SJCRH30 (cell line): Measurements from ENCODE around the gene ARL13B. TPM values are rescaled to one million over a fixed set of nuclear protein-coding genes. Genes with fewer than 3 reads are reported as not detected.
"Not testable (repeated sequence)": the region's sequence is repeated elsewhere in the genome, so short reads cannot be mapped to it uniquely, and the experiment has no call there.

Source experiments
- DNase-seq, 2 experiments: peaks; one replicate each; pipeline ENCODE4 v3.0.0-alpha.2; 2015 to 2020
- H3K27ac ChIP-seq: fragments of 250-450 bp; sonication (Bioruptor Pico); 2 replicates; pipeline ENCODE4 v1.5.1; 2020; ENCODE audit warnings: mild to moderate bottlenecking, moderate library complexity
- H3K27me3 ChIP-seq: fragments of 250-450 bp; sonication (Bioruptor Pico); 2 replicates; pipeline ENCODE4 v1.5.1; 2020; ENCODE audit warnings: mild to moderate bottlenecking, moderate library complexity
- H3K36me3 ChIP-seq: fragments of 250-450 bp; sonication (Bioruptor Pico); 2 replicates; pipeline ENCODE4 v1.5.1; 2020; ENCODE audit warnings: mild to moderate bottlenecking, moderate library complexity
- H3K4me1 ChIP-seq: fragments of 250-450 bp; sonication (Bioruptor Pico); 2 replicates; pipeline ENCODE4 v1.5.1; 2020; ENCODE audit warnings: mild to moderate bottlenecking, moderate library complexity
- H3K4me3 ChIP-seq: fragments of 250-450 bp; sonication (Bioruptor Pico); 2 replicates; pipeline ENCODE4 v1.5.1; 2020; ENCODE audit warnings: mild to moderate bottlenecking, moderate library complexity
- H3K9me3 ChIP-seq: fragments of 250-450 bp; sonication (Bioruptor Pico); replicated peaks from 2 replicates; pipeline ENCODE4 v1.5.1; 2020; ENCODE audit warnings: mild to moderate bottlenecking, moderate library complexity
- total RNA-seq: library from RNA; depleted of rRNA; stranded (reverse); fragments of >200 nt; shearing (Covaris generic); gene quantifications from 2 replicates; pipeline ENCODE4 v1.2.3, GENCODE V29; 2014

The ARL13B gene
- total RNA-seq, 1 experiment from 2014 or later, result 33.2 TPM

DNA sequence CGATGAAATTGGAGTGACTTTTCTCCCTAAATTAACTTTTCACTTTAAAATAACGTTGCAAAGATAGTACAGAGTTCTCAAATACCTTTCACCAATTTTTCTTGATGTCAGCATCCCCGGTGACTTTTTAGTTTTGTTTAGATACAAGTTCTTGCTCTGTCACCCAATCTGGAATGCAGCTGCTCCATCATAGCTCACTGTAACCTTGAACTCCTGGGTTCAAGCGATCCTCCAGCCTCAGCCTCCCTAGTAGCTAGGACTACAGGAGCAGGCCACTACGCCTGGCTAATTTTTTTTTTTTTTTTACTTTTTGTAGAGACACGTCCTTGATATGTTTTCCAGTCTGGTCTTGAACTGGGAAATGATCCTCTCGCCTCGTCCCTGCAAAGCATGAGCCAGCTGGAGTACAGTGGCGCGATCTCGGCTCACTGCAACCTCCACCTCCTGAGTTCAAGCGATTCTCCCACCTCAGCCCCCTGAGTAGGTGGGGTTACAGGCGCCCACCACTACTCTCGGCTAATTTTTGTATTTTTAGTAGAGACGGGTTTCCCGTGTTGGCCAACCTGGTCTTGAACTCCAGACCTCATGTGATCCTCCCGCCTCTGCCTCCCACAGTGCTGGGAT lies 83.7 kb downstream of the ARL13B start:
- Histone ChIP-seq H3K36me3 (peaks cover 2% of the 10 kb centered on the region; the same call in 1 of the 2 replicates), H3K27ac (peak overlapping the region; percentile 91), H3K4me1 (no peaks in the 10 kb centered on the region), H3K27me3 (no peaks in the 10 kb centered on the region), H3K4me3 (peak overlapping the region; percentile 83), H3K9me3 (no peaks in the 10 kb centered on the region)
- DNase-seq, result peak in 1 of 2 experiments; percentile 38

DNA sequence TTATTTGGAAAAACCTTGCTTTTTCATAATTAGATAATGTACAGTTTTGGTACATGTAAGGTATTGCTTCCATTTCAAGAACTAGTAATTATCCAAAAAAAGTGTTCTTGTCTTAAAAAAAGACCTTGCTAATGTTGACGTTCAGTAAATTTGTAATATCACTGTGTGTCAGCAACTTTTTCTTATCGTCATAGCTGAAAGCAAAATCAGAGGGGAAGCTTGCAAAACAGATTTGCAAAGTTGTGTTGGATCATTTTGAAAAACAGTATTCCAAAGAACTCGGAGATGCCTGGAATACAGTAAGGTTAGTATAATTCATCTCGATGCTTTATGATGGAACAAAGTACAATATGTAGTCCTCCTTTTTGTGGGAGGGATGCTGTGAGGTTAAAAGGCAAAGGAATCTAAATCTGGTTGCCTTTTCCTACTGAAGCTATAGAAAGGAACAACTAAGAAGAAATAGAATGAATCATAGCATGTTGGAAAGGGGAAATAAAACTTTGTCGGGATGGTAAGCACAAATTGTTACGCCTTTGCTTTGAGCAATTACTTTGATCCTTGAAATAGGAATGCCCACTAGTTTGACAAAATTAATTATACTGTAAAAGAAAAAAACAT lies 84.4 kb downstream of the ARL13B start:
- H3K4me3 ChIP-seq, result no peak overlapping the region
- H3K9me3 ChIP-seq, result no peaks in the 10 kb centered on the region
- no peaks in the 10 kb centered on the region for H3K27me3 ChIP-seq
- H3K27ac ChIP-seq, result no peak overlapping the region
- peaks cover 2% of the 10 kb centered on the region; the same call in 1 of the 2 replicates for H3K36me3 ChIP-seq
- no peaks in the 10 kb centered on the region for H3K4me1 ChIP-seq
- DNase-seq, result no peak

DNA sequence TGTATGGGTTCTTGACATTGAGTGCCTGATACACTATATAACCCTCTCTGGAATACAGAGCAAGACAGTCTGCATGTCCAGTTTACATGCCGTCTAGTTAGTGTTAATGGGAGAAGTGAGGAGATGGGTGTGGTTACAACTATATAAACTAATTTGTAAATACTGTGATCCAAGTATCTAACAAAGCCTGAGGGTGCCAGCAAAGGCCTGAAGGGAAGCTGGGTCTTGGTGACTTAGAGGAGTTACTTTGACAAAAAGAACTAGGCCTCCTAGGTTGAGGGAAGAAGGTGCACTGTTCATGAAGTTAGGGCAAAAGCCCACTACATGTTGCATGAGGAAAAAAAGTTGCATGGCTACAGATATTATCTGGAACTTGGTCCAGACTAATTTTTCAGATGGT lies 85.2 kb downstream of the ARL13B start:
- DNase-seq, result no peak
- Histone ChIP-seq H3K4me1 (no peaks in the 10 kb centered on the region), H3K36me3 (peaks cover 2% of the 10 kb centered on the region; the same call in 1 of the 2 replicates), H3K4me3 (no peak overlapping the region), H3K27me3 (no peaks in the 10 kb centered on the region), H3K9me3 (no peaks in the 10 kb centered on the region), H3K27ac (no peak overlapping the region)

DNA sequence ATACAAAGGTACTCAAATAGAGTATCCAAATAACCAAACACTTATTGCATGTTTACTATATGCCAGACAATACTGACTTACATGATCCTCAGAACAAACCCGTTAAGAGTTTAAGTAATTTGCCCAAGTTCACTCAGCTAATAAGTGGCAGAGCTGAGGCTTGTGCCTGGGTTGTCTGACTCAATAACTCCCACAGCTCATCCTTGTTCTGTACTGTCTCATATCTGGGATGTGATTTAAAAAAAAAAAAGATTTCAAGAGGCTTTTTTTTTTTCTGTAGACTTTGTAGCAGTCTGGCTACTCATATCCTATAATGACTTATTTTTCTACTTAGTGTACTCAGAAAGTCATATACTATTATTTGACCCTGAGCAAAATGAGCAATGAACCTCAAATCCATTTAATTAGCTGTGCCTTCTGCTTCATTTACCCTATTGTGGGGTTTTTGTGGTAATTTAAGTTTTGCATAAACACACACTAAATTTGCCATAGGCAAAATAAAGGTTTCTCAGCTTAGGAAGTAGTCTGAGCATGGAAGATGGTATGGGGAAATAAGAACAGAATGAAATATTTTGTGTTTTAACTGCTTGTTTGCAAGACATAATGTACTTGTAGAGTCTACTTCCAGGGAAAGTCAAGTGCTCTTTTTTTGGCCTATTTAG lies 86.0 kb downstream of the ARL13B start:
- Histone ChIP-seq H3K27ac (no peak overlapping the region), H3K27me3 (no peaks in the 10 kb centered on the region), H3K9me3 (no peaks in the 10 kb centered on the region), H3K36me3 (peaks cover 2% of the 10 kb centered on the region; the same call in 1 of the 2 replicates), H3K4me1 (no peaks in the 10 kb centered on the region), H3K4me3 (no peak overlapping the region)
- DNase-seq, result no peak

DNA sequence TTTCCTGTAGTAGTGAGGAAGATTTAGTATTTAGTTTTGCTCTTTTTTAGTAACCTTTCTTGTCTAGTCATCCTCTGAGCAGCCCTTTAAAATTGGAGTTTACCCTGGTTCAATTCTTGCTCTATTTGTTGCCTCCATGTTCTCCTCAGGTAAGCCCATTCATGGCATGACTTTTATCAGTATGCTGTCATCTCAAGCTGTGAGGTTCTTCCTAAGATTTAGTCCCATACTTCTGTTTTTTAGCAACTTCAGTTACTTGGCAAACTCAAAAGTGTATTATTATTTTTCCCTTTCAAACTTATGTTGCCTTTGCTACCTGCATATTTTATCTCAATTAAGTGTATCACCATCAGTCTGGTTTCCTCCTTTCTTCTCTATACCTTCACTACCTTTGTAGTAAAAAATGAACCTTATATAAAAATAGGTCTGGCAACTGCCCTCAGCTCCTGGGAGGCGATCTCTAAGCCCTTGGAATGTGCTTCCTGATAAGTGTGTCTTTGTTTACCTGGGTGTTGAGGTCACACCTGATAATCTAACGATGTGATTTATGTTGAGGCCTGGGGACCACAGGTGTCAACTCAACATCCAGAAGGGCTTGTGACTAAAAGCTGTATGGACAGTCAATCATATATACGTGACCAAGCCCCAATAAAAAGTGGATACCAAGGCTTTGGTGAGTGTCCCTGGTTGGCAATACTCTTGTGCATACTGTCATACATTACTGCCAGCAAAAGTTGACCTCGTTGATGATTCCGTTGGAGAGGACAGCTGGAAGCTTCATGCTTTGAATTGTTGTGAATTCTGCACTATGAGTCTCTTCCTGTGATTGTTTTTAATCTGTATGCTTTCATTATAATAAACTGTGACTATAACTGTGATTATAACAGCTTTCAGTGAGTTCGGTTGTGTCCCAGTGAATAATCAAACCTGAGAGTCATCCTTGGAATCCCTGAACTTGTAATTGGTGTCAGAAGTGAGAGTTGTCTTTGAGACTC lies 86.8 kb downstream of the ARL13B start:
- peaks cover 2% of the 10 kb centered on the region; the same call in 1 of the 2 replicates for H3K36me3 ChIP-seq
- no peaks in the 10 kb centered on the region for H3K9me3 ChIP-seq
- no peaks in the 10 kb centered on the region for H3K27me3 ChIP-seq
- no peaks in the 10 kb centered on the region for H3K4me1 ChIP-seq
- H3K27ac ChIP-seq, result no peak overlapping the region
- no peak overlapping the region for H3K4me3 ChIP-seq
- DNase-seq, result no peak

DNA sequence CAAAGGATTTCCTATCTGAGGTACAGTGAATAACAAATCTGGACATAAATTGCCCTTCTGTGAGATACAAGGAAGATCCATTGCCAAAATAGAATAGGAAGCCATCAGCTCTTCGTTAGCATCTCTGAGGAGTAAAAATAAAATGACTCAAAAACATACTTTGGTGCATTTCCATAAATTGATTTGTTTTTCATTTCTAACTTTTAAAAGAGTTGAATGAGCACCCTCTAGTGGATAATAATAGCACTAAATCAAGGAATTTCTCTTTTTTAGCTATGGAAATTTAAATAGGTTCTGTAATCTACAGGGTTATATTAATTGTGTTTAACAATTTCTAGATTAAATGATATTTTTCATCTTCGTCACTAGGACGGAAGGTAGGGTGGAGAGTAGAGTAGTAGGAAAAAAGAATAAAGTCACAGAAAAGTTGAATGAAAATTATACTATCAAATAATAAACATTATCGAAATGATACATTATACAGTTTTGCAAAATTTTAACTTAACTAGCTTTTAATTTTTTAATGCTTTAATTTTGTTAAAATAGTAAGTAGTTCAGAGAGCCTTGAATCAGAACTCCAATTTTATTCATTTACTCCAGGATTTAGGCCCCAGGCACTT lies 89.3 kb downstream of the ARL13B start:
- no peaks in the 10 kb centered on the region for H3K4me1 ChIP-seq
- no peaks in the 10 kb centered on the region for H3K9me3 ChIP-seq
- no peak overlapping the region for H3K4me3 ChIP-seq
- H3K36me3 ChIP-seq, result peaks cover 2% of the 10 kb centered on the region; the same call in 1 of the 2 replicates
- no peaks in the 10 kb centered on the region for H3K27me3 ChIP-seq
- no peak overlapping the region for H3K27ac ChIP-seq
- DNase-seq, result peak in 1 of 2 experiments; percentile 41

DNA sequence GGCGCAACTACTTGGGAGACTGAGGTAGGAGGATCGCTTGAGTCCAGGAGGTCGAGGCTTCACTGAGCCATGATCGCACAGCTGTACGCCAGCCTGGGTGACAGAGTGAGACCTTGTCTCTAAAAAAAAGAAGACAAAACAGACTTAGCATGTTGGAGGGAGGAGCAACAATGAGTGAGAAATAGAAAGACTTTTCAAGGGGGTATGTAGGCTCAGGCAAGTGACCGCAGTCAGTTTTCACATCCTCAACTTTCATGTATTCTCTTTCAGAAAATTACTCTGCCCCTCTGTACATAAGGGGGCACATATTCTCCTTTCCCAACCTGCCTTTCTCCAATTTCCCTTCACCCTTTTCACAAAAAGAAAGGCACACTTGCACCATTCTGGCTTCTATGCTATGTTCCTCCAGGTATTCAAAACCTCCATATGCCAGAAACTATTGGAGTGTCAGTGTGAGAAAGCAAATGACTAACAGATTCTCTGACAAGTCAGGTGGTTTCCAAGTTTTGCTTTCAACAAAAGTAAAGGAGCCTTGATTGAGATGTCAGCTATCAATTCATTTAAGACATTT lies 90.5 kb downstream of the ARL13B start:
- Histone ChIP-seq H3K9me3 (no peaks in the 10 kb centered on the region), H3K27ac (no peak overlapping the region), H3K4me3 (no peak overlapping the region), H3K4me1 (no peaks in the 10 kb centered on the region), H3K36me3 (peaks cover 2% of the 10 kb centered on the region; the same call in 1 of the 2 replicates), H3K27me3 (no peaks in the 10 kb centered on the region)
- DNase-seq, result no peak

DNA sequence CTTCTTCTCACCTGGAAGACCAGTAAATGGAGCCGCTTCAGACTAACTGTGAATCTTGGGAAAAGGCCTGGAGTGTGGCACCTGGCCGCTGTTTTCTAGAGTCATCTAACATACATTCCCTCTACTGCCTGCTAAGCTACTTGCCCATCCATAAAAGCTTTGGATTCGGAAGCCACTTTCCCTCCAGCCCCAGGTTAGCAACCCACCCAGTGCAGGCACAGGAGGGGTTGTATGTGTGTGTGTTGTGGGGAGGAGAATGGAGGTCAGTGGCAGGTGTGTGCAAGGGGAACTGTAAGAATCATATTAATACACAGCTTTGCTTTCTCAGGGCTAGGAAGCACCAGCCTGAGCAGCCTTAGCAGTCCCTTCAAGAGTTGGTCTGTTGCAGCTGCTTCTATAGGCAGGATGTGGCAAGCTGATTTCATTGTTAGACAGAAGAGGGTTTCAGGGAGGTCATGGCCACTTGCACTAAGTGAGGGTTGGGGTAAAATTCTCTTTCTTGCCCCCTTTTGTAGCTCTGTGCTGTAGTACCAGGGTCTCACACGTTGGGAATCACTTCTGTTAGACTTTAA lies 91.8 kb downstream of the ARL13B start:
- Histone ChIP-seq H3K27me3 (no peaks in the 10 kb centered on the region), H3K4me1 (no peaks in the 10 kb centered on the region), H3K27ac (no peak overlapping the region), H3K4me3 (no peak overlapping the region), H3K36me3 (peaks cover 2% of the 10 kb centered on the region), H3K9me3 (no peaks in the 10 kb centered on the region)
- peak in 1 of 2 experiments; percentile 37 for DNase-seq

DNA sequence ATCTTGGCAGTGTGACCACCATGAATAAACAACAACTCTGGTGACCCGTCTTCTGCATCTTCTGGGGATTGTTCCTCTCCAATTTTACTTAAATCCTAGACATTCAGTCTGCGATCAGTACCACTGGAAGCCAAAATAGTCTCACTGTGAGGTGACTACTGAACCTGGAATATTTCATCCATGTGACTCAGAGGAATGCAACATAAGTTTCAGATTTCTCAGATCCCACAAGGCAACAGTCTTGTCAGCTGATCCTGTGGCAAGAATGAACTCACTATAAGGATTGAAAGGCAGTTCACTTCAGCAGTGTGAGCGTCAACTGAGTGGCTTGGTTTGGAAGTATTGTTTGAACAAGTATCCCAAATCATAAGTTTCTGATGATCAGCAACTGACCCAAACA lies 96.1 kb downstream of the ARL13B start:
- H3K27ac ChIP-seq, result no peak overlapping the region
- no peaks in the 10 kb centered on the region for H3K4me1 ChIP-seq
- no peaks in the 10 kb centered on the region for H3K27me3 ChIP-seq
- H3K36me3 ChIP-seq, result no peaks in the 10 kb centered on the region; the same call in 1 of the 2 replicates
- no peak for DNase-seq
- H3K4me3 ChIP-seq, result no peak overlapping the region
- no peaks in the 10 kb centered on the region for H3K9me3 ChIP-seq

DNA sequence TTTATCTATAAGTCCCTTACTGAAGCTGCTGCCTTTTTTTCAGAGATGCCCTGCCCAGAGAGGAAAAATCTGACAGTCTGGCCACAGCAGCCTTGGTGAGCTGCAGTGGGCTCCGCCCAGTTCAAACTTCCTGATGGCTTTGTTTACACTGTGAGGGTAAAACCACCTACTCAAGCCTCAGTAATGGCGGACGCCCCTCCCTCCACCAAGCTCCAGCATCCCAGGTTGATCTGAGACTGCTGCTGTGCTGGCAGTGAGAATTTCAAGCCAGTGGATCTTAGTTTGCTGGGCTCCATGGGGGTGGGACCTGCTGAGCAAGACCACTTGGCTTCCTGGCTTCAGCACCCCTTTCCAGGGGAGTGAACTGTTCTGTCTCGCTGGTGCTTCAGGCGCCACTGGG lies 100.6 kb downstream of the ARL13B start:
- not testable (repeated sequence) for H3K4me1 ChIP-seq, H3K27ac ChIP-seq, H3K9me3 ChIP-seq, DNase-seq, H3K27me3 ChIP-seq, H3K4me3 ChIP-seq
- H3K36me3 ChIP-seq, result peaks cover 10% of the 10 kb centered on the region

DNA sequence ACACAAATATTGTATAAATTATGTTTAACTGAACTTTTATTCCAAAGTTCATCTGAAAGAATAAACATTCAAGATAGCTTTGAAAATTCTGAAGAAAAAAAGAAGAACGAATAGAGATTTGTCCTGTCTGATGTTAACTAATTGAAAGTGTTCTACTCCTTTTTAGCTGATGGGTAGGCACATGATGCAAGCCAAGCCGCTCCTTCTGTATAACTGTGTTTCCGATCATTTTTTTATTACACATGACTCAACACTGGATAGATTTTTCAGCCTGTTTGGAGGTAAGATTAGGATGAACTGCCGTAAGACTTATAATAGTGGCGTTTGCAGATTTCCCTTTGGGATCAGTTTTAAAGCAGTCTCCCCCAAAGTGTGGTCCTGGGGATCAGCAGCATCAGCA lies 101.9 kb downstream of the ARL13B start:
- H3K27ac ChIP-seq, result no peak overlapping the region
- H3K36me3 ChIP-seq, result peaks cover 14% of the 10 kb centered on the region
- H3K4me1 ChIP-seq, result peaks cover under 1% of the 10 kb centered on the region
- H3K27me3 ChIP-seq, result no peaks in the 10 kb centered on the region
- no peak overlapping the region for H3K4me3 ChIP-seq
- DNase-seq, result no peak
- no peaks in the 10 kb centered on the region for H3K9me3 ChIP-seq

DNA sequence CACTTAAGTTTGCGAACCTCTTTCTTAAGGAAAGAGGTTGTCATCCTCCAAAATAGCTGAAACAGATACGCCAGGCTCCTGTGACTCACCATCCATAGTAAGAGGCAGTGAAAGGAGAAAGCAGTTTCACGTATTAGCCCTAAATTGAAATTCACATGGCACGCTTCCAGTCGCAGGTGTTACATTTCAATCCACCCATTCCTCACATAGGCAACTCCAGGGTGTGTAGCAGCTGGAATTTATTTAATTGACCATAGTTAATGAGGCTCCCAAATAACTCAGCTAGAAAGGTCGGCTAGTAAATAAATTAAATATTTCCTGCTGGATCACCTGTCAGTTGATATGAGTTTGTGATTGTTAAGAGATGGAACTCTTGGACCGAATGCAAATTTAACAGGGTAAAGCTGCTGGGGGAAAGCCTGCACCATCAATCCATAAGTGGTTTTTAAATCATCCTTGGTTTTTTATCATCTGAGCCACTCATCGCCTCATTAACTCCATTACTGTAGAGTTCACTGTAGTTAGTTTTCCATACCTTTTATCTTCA lies 102.5 kb downstream of the ARL13B start:
- Histone ChIP-seq H3K36me3 (peaks cover 14% of the 10 kb centered on the region), H3K9me3 (no peaks in the 10 kb centered on the region), H3K4me1 (peaks cover 6% of the 10 kb centered on the region), H3K4me3 (no peak overlapping the region), H3K27ac (no peak overlapping the region), H3K27me3 (no peaks in the 10 kb centered on the region)
- peak in 1 of 2 experiments; percentile 21 for DNase-seq

DNA sequence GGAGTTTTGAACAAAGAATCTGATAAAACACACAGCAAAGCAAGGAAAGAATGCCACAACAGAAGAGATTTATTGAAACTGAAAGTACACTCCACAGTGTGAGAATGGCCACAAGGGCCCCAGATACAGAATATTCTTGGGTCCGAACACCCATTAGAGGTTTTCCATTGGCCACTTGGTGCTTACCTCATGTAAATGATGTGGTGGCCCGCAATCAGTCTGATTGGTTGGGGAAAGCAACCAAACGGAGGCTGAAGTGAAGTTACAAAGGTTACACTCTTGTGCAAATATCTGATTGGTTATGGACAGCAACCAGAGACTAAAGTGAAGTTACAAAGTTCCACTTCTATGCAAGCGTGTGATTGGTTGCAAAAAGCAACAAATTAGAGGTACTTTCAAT lies 103.3 kb downstream of the ARL13B start:
- Histone ChIP-seq H3K4me3 (no peak overlapping the region), H3K27me3 (no peaks in the 10 kb centered on the region), H3K36me3 (peaks cover 14% of the 10 kb centered on the region)

More for the DNA sequence above, 103.3 kb downstream of the ARL13B start:
- Histone ChIP-seq H3K4me1 (peaks cover 6% of the 10 kb centered on the region), H3K9me3 (no peaks in the 10 kb centered on the region), H3K27ac (no peak overlapping the region)
- DNase-seq, result no peak
